ENCODE results near the gene MAF.

MAF gene

DNA sequence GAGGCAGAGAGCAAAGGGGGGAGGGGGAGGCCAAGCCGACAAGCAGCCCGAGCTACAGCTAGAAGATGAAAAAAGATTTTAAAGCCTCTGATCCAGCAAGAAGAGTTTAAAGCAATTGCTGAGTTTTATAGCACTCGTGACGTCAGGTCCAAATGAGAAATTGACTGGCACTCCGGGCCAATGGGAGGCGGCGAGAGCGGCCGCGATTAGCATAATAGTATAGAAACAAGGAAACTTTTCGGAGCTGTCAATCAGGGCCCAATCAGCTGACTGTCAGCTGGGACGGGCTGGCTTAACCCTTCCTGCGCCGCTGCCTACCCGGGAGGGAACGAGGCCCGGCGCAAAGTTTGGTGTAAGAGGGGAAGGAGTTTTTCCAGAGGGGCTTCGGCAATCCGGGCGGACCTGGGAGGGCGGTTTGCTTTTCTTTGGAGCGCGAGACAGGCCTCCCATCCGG, at the start of gene MAF:
TSS of gene MAF (minus strand) at position 100 of the 454 bp plus-strand sequence. CDS start 835 bp downstream, outside the sequence.
- no peak for DNase-seq (ENCODE audit: extremely low read depth, low read depth)
- TF ChIP-seq, protein P1, sequence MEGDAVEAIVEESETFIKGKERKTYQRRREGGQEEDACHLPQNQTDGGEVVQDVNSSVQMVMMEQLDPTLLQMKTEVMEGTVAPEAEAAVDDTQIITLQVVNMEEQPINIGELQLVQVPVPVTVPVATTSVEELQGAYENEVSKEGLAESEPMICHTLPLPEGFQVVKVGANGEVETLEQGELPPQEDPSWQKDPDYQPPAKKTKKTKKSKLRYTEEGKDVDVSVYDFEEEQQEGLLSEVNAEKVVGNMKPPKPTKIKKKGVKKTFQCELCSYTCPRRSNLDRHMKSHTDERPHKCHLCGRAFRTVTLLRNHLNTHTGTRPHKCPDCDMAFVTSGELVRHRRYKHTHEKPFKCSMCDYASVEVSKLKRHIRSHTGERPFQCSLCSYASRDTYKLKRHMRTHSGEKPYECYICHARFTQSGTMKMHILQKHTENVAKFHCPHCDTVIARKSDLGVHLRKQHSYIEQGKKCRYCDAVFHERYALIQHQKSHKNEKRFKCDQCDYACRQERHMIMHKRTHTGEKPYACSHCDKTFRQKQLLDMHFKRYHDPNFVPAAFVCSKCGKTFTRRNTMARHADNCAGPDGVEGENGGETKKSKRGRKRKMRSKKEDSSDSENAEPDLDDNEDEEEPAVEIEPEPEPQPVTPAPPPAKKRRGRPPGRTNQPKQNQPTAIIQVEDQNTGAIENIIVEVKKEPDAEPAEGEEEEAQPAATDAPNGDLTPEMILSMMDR (IDR thresholded peaks at IDR 0.05; ENCODE audit: low read depth, low read length) = no peak

- TF ChIP-seq, protein P1 (IDR thresholded peaks at IDR 0.05; ENCODE audit: low read depth, low read length) = no peak
- DNase-seq (ENCODE audit: extremely low read depth, low read depth) = no peak
These were observed 48.3 kb upstream of the MAF start for GRCh38 chr16:79648826-79649225.

DNA sequence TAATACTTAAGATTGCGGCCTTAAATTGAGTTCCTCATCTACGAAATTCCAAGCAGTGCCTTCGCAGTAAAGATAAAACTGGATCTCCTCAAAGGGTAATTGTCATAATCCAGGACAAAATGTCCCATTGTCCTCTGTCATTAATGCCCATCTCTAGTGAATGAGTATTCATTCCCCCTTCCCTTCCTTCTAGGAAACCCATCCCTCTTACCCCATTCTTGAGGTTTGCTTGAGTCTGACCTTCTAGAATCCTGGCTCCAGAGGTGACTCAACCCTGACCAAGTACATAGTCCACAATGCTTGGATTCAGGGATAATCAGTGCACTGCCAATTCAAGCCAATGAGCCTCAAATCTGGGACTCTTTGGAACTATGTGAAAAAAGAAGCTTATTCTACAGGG, 47.0 kb upstream of the MAF start:
- TF ChIP-seq, protein P1 (IDR thresholded peaks at IDR 0.05; ENCODE audit: low read depth, low read length) = no peak
- DNase-seq (ENCODE audit: extremely low read depth, low read depth) = no peak

DNA sequence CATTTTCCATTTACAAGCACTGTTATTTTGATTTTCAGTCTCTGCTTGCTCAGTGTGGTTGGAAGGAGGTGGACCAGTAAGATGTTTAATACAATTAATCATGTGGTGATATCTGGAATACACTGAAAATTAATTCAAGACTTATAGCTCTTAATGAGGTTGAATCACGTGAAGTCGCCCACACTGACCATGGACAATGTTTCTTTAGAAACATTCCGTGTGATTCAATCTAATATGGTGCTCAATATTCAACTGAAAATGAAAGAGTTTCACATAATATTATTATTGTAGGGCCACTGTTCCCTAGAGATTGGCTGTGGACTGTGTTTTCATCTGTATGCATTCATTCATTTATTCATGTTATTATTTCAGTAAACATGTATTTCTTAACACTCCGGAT, 45.2 kb upstream of the MAF start:
- DNase-seq (ENCODE audit: extremely low read depth, low read depth) = no peak
- TF ChIP-seq, protein P1 (IDR thresholded peaks at IDR 0.05; ENCODE audit: low read depth, low read length) = no peak

- TF ChIP-seq, protein P1 (IDR thresholded peaks at IDR 0.05; ENCODE audit: low read depth, low read length) = no peak
- DNase-seq (ENCODE audit: extremely low read depth, low read depth) = no peak
These were observed 44.6 kb upstream of the MAF start for GRCh38 chr16:79644971-79645667.

DNA sequence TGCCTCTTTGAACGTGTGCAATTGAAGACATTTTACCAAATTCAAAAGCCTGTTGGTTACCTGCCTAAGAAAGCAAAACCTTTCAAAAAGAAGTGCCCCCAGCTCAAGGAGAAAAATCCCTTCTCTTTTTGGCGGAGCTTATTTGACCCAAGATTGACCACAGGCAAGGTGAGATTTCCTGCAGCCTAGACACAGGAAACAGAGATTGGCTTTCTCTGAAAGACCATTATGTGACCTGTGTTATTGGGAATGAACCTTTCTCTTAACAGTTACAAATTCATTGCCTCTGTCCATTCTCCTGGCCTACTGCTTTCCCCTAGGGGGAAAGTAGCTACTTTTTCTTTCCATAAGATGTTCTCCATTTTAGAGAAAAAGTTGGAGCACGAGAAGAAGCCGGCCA, 42.1 kb upstream of the MAF start:
- no peak for DNase-seq (ENCODE audit: extremely low read depth, low read depth)
- TF ChIP-seq, protein P1 (IDR thresholded peaks at IDR 0.05; ENCODE audit: low read depth, low read length) = no peak

DNA sequence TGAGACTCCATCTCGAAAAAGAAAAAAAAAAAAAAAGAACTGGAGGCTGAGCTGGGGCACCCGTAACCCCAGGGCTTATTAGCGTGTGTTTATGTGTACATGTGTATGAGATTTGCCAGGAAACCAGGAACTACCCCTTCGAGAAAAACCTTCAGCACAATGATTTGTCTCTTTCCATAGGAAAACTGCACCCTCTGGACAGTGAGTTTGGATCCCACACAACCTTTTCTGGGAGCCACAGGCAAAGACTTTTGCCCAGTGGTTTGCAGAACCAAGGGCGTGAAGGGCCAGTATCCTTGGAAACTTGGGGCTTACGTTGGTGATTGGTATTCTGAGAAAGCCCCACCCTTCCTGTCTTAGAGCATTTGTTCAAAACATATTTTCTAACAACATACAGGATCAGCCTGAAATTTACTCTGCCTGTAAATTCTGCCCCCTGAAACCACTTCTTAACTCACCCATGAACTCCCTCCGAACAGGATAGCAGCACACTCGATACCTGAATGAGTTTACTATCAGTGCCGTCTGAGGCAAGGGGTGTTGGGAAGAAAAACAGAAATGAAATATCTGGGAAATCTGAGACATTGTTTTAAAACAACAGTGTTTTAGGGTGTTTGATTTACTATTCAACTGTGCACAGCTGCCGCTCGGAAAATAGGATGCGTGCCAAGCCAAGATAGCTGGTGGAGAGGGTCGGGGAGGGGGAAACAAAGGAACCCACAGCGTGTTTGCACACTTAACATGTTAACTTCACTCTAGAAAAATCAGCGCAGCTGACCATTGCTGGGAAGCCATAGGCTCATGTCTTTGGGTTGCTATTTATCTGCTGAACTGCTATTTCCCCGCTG, 40.2 kb upstream of the MAF start:
- TF ChIP-seq, protein P1 (IDR thresholded peaks at IDR 0.05; ENCODE audit: low read depth, low read length) = no peak
- DNase-seq (ENCODE audit: extremely low read depth, low read depth) = no peak

Data from AG09319 (cell line).